GM21526 (cell line): Measurements from ENCODE around the gene AUTS2.
A peak's percentile ranks its signal among the peaks of the same experiment; 100 is the strongest.
"Not testable (repeated sequence)": the region's sequence is repeated elsewhere in the genome, so short reads cannot be mapped to it uniquely, and the experiment has no call there.

Experiments used
- ATAC-seq: cut with Tn5 transposase; IDR thresholded peaks from one replicate; pipeline ENCODE4 v1.9.1; 2021; ENCODE audit warnings: moderate library complexity; ENCODE audit not compliant: unreplicated experiment, low FRiP score

AUTS2 gene

GRCh38 chr7:70789481-70790214, 1191.4 kb downstream of the AUTS2 start:
- ATAC-seq: no peak

- ATAC-seq: no peak
Measured at GRCh38 chr7:70790215-70791073, 1192.2 kb downstream of the AUTS2 start.

GRCh38 chr7:70791341-70791740, 1193.1 kb downstream of the AUTS2 start:
- no peak for ATAC-seq

GRCh38 chr7:70793060-70793459, 1194.8 kb downstream of the AUTS2 start:
- ATAC-seq: no peak

- ATAC-seq: no peak
Measured at GRCh38 chr7:70793821-70794220, 1195.5 kb downstream of the AUTS2 start.

- ATAC-seq: no peak
Measured at GRCh38 chr7:70794962-70795361, 1196.7 kb downstream of the AUTS2 start.

GRCh38 chr7:70795948-70796347, 1197.7 kb downstream of the AUTS2 start:
- no peak for ATAC-seq

GRCh38 chr7:70797109-70797514, 1198.8 kb downstream of the AUTS2 start:
- ATAC-seq: no peak

GRCh38 chr7:70799841-70800405, 1201.6 kb downstream of the AUTS2 start:
- no peak for ATAC-seq

- no peak for ATAC-seq
Measured at GRCh38 chr7:70805360-70805759, 1207.1 kb downstream of the AUTS2 start.

- ATAC-seq: no peak
Measured at GRCh38 chr7:70807650-70808049, 1209.4 kb downstream of the AUTS2 start.

GRCh38 chr7:70808876-70809275, 1210.6 kb downstream of the AUTS2 start:
- no peak for ATAC-seq

GRCh38 chr7:70810558-70811139, 1212.4 kb downstream of the AUTS2 start:
- ATAC-seq: no peak

GRCh38 chr7:70812511-70812910, 1214.2 kb downstream of the AUTS2 start:
- ATAC-seq: no peak

- ATAC-seq: not testable (repeated sequence)
Measured at GRCh38 chr7:70822490-70822889, 1224.2 kb downstream of the AUTS2 start.

- peak; percentile 78 for ATAC-seq
Measured at GRCh38 chr7:70829221-70830059, 1231.2 kb downstream of the AUTS2 start.

GRCh38 chr7:70830060-70830395, 1231.8 kb downstream of the AUTS2 start:
- ATAC-seq: no peak

GRCh38 chr7:70830426-70830825, 1232.2 kb downstream of the AUTS2 start:
- no peak for ATAC-seq

GRCh38 chr7:70833726-70834125, 1235.5 kb downstream of the AUTS2 start:
- ATAC-seq: no peak

GRCh38 chr7:70834424-70834823, 1236.1 kb downstream of the AUTS2 start:
- no peak for ATAC-seq
